Osteocyte (in vitro differentiated cells): ENCODE results near the gene SPOUT1. TPM values are rescaled to one million over a fixed set of nuclear protein-coding genes. Genes with fewer than 3 reads are reported as not detected.

Source experiments
- DNase-seq: peaks from one replicate; pipeline ENCODE4 v3.0.0; 2021; ENCODE audit warnings: mixed read lengths; ENCODE audit not compliant: unreplicated experiment; ENCODE audit errors: extremely low spot score
- H3K27ac Mint-ChIP-seq: one replicate; pipeline ENCODE4 v1.8.0; 2021; ENCODE audit warnings: mild to moderate bottlenecking, mixed read lengths; ENCODE audit not compliant: unreplicated experiment
- H3K27me3 Mint-ChIP-seq: one replicate; pipeline ENCODE4 v1.8.0; 2021; ENCODE audit warnings: mixed read lengths; ENCODE audit not compliant: unreplicated experiment
- H3K36me3 Mint-ChIP-seq: one replicate; pipeline ENCODE4 v1.8.0; 2021; ENCODE audit warnings: mixed read lengths; ENCODE audit not compliant: unreplicated experiment
- H3K4me1 Mint-ChIP-seq: one replicate; pipeline ENCODE4 v1.8.0; 2021; ENCODE audit warnings: mixed read lengths; ENCODE audit not compliant: unreplicated experiment
- H3K4me3 Mint-ChIP-seq: one replicate; pipeline ENCODE4 v1.8.0; 2021; ENCODE audit warnings: mild to moderate bottlenecking, moderate library complexity, mixed read lengths; ENCODE audit not compliant: unreplicated experiment
- H3K9me3 Mint-ChIP-seq: one replicate; pipeline ENCODE4 v1.8.0; 2021; ENCODE audit warnings: mixed read lengths; ENCODE audit not compliant: unreplicated experiment
- CTCF ChIP-seq: fragments of 200-600 bp; sonication (generic); IDR thresholded peaks from 2 replicates; pipeline ENCODE4 v1.5.0; 2021; ENCODE audit warnings: antibody characterized with exemption, mild to moderate bottlenecking, moderate library complexity
- total RNA-seq: library from RNA; stranded (reverse); gene quantifications from 2 replicates; pipeline ENCODE4 v1.2.1, GENCODE V29; 2021

Gene SPOUT1
- total RNA-seq, 1 donor from 2014 or later = 34.8 TPM

GRCh38 chr9:128821584-128822406 lies 7.8 kb downstream of the SPOUT1 start:
- no peak overlapping the region for H3K27ac Mint-ChIP-seq
- no peak overlapping the region for H3K4me3 Mint-ChIP-seq
- H3K27me3 Mint-ChIP-seq = no peaks in the 10 kb centered on the region
- peaks cover 13% of the 10 kb centered on the region for H3K4me1 Mint-ChIP-seq
- no peak for TF ChIP-seq CTCF
- no peak for DNase-seq
- no peaks in the 10 kb centered on the region for H3K9me3 Mint-ChIP-seq
- H3K36me3 Mint-ChIP-seq = peaks cover 8% of the 10 kb centered on the region

- TF ChIP-seq CTCF = no peak
- DNase-seq = no peak
- Mint-ChIP-seq H3K27ac (no peak overlapping the region), H3K4me3 (peak overlapping the region; percentile 29), H3K27me3 (no peaks in the 10 kb centered on the region), H3K36me3 (peaks cover 8% of the 10 kb centered on the region), H3K9me3 (no peaks in the 10 kb centered on the region), H3K4me1 (peaks cover 13% of the 10 kb centered on the region)
Observed at GRCh38 chr9:128820665-128821583, 8.7 kb downstream of the SPOUT1 start.

- H3K4me3 Mint-ChIP-seq = peak overlapping the region; percentile 74
Observed at GRCh38 chr9:128819716-128820664, 9.6 kb downstream of the SPOUT1 start.

More at GRCh38 chr9:128819716-128820664, 9.6 kb downstream of the SPOUT1 start:
- H3K27me3 Mint-ChIP-seq = no peaks in the 10 kb centered on the region
- no peak for DNase-seq
- no peaks in the 10 kb centered on the region for H3K9me3 Mint-ChIP-seq
- H3K36me3 Mint-ChIP-seq = peaks cover 6% of the 10 kb centered on the region
- no peak overlapping the region for H3K27ac Mint-ChIP-seq
- no peak for TF ChIP-seq CTCF
- peaks cover 13% of the 10 kb centered on the region for H3K4me1 Mint-ChIP-seq
